ENCODE data around the gene TM9SF4.

- no peak for TF ChIP-seq POLR2AphosphoS5 (IDR thresholded peaks at IDR 0.05; ENCODE audit: borderline replicate concordance, low read depth, low read length)
- no peak for TF ChIP-seq EZH2 (IDR thresholded peaks at IDR 0.05)
These were observed 28.7 kb upstream of the TM9SF4 start for GRCh38 chr20:32080783-32081182.
